Stomach smooth muscle (tissue), 2 donors: ENCODE data around the gene R3HDM4.
A peak's percentile ranks its signal among the peaks of the same experiment; 100 is the strongest.

Experiments
- H3K27ac ChIP-seq: one replicate; pipeline ENCODE4 v1.7.0; 2013; ENCODE audit warnings: mild to moderate bottlenecking, low read length, inconsistent platforms
- H3K27me3 ChIP-seq, 2 donors: one replicate each; pipeline ENCODE4 v1.7.0; 2013; ENCODE audit warnings: low read length in 2 of 2; ENCODE audit not compliant: insufficient read depth in 2 of 2, control insufficient read depth in 1 of 2
- H3K36me3 ChIP-seq, 2 donors: one replicate each; pipeline ENCODE4 v1.7.0; 2013; ENCODE audit warnings: low read length in 2 of 2; ENCODE audit not compliant: control insufficient read depth in 2 of 2, insufficient read depth in 2 of 2
- H3K4me1 ChIP-seq: one replicate; pipeline ENCODE4 v1.7.0; 2013; ENCODE audit warnings: low read length; ENCODE audit not compliant: control insufficient read depth, insufficient read depth
- H3K4me3 ChIP-seq, 2 donors: one replicate each; pipeline ENCODE4 v1.7.0; 2013; ENCODE audit warnings: low read length in 2 of 2
- H3K9ac ChIP-seq, 2 donors: one replicate each; pipeline ENCODE4 v1.7.0; 2013; ENCODE audit warnings: low read length in 2 of 2, mild to moderate bottlenecking in 1 of 2
- H3K9me3 ChIP-seq, 2 donors: one replicate each; pipeline ENCODE4 v1.7.0; 2013; ENCODE audit warnings: low read length in 2 of 2; ENCODE audit not compliant: control insufficient read depth in 2 of 2
- donor health status: healthy.
- donor health status: Pancreatic carcinoma.

R3HDM4 gene

DNA sequence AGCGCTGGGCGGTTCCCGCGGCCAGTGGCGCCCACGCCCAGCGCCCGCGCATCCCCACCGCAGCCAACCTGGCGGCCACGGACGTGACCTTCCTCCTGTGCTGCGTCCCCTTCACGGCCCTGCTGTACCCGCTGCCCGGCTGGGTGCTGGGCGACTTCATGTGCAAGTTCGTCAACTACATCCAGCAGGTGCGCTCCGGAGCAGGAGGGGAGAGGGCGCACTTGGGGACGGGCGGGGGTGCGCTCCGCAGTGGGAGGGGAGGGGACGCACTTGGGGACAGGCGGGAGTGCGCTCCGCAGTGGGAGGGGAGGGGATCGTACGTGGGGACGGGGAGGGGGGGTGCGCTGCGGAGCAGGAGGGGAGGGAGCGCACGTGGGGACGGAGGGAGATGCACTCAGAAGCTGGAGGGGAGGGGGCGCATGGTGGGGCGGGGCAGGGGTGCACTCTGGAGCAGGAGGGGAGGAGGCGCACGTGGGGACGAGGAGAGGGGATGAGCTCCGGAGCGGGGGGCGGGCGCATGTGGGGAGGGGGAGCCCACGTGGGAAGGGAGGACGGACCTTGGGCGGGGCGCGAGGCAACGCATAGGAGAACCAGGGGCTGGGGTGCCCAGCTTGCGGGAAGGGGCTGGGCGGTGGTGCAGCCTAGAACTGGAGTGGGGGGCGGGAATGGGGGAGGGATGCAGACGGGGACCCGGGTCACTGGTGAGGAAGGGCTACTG is 5.6 kb upstream of the R3HDM4 start:
- H3K4me1 ChIP-seq, result peaks cover 31% of the 10 kb centered on the region
- H3K36me3 ChIP-seq, result no peaks in the 10 kb centered on the region
- H3K9me3 ChIP-seq, result no peaks in the 10 kb centered on the region
- H3K27me3 ChIP-seq, result peaks cover 18 to 45% of the 10 kb centered on the region in 2 donors
- H3K27ac ChIP-seq, result no peak overlapping the region
- no peak overlapping the region for H3K9ac ChIP-seq
- H3K4me3 ChIP-seq, result no peak overlapping the region

DNA sequence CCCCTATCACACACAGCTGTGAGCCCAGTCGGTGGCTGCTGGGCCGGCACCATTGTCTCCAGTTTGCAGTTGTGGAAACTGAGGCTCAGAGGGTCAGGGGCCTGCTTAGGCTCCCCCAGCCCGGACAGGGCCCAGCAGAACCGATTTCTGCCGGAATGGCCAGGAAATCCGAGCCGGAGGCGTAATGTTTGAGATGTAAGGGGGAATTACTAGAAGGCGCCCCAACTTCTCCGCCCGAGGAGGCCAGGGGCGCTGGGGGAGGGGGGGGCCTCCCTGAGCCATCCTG is 5.1 kb upstream of the R3HDM4 start:
- H3K27ac ChIP-seq, result no peak overlapping the region
- H3K9me3 ChIP-seq, result no peaks in the 10 kb centered on the region
- no peaks in the 10 kb centered on the region for H3K36me3 ChIP-seq
- H3K9ac ChIP-seq, result no peak overlapping the region
- no peak overlapping the region for H3K4me3 ChIP-seq
- H3K4me1 ChIP-seq, result peaks cover 34% of the 10 kb centered on the region
- peaks cover 18 to 45% of the 10 kb centered on the region in 2 donors for H3K27me3 ChIP-seq

DNA sequence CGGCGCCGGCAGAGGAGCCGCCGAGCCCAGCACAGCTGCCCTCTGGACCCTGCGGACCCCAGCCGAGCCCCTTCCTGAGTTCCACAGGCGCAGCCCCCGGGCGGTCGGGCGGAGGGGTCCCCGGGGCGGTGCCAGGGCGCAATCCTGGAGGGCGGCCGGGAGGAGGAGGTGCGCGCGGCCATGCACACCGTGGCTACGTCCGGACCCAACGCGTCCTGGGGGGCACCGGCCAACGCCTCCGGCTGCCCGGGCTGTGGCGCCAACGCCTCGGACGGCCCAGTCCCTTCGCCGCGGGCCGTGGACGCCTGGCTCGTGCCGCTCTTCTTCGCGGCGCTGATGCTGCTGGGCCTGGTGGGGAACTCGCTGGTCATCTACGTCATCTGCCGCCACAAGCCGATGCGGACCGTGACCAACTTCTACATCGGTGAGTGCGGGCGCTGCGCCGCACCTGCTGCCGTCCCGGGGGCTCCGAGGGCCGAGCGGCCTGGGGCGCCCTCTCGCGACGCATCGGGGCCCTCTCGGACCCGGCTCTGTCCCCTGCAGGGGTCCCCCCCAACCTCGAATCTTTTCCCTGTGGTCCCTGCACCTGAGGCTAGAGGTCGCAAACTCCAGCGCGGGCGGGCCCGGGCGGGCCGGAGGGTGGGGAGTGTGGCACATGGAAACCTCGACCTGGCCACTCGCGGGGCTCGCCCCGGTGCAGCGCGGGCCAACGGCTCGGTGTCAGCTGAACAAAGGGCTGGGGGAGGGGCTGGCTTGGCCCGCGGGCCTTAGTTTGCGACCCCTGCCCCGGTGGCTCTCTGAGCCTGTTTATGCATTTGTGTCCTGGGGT is 4.5 kb upstream of the R3HDM4 start, which contains the start of gene KISS1R:
Gene KISS1R (plus strand): TSS at position 11 of the 829 bp plus-strand sequence. CDS start 170 bp downstream, at position 181.
- Histone ChIP-seq H3K4me3 (peak within 1 kb of the TSS; percentile 19 to 64), H3K36me3 (no peaks in the 10 kb centered on the region), H3K4me1 (peaks cover 34% of the 10 kb centered on the region), H3K27me3 (peaks cover 18 to 45% of the 10 kb centered on the region in 2 donors), H3K9me3 (no peaks in the 10 kb centered on the region), H3K27ac (no peak within 1 kb of the TSS), H3K9ac (no peak within 1 kb of the TSS)

DNA sequence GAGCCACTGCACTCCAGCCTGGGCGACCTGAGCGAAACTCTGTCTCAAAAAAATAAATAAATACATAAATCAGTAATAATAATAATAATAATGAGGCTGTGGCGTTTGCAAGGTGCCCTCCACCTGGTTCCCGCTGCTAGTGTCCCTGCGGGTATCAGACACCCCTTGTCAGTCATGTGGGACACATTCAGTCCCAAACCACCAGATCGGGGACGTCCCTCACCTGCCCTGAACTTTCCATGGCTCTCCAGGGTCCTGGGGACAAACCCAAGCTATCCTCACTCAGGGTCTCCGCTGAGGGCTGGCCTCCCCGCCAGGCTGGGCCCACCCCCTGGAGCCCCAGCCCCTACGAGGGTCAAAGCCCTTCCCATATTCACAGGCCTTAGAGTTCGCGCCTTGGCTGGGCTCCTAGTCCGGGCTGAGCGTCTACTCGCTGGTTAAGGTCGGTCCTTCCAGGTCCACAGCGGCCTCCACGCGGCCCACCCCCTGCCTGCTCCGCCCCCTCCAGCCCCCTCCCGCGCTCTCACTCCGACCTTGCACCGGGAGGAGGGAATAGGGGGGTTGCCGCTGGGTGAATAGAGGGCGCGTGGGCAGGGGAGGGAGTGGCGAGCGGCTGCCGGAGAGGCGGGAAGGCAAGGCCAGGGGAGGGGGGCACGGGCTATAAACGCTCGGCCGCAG is 3.8 kb upstream of the R3HDM4 start:
- Histone ChIP-seq H3K9ac (no peak overlapping the region), H3K27ac (no peak overlapping the region), H3K36me3 (no peaks in the 10 kb centered on the region), H3K9me3 (no peaks in the 10 kb centered on the region), H3K27me3 (peaks cover 18 to 45% of the 10 kb centered on the region in 2 donors), H3K4me1 (peaks cover 34% of the 10 kb centered on the region), H3K4me3 (peak overlapping the region in 1 of 2 donors; percentile 19)

DNA sequence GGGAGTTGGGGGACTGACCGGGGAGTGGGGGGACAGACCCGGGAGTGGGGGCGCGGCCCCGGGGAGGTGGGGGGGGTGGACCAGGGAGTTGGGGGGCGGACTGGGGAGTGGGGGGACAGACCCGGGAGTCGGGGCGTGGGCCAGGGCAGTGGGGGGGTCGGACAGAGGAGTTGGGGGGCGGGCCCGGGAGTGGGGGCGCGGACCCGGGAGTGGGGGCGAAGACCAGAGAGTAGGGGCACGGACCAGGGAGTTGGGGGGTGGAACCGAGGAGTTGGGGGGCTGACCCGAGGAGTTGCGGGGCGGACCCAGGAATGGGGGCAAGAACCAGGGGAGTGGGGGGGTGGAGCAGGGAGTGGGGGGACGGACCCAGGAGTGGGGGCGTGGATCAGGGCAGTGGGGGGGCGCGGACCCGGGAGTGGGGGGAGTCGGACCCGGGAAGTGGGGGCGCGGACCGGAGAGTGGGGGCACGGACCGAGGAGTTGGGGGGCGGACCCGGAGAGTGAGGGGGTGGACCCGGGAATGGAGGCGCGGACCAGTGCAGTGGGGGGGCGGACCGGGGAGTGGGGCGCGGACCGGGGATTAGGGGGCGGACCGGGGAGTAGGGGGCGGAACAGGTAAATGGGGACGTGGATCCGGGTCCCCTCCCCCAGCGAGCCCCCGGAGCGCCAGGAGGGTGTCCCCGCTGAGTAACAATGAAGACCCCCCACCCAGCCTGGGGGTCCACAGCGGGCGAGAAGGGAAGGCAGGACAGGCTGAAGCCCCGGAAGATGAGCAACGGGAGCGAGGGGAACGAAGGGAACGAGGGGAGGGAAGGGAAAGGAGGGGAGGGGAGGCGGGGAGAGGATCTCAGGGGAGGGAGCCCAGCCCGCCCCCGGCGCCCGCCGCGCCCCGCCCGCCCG is 589 bp downstream of the R3HDM4 start:
- no peaks in the 10 kb centered on the region for H3K36me3 ChIP-seq
- peaks cover 0 to 8% of the 10 kb centered on the region in 2 donors for H3K27me3 ChIP-seq
- peak overlapping the region; percentile 69 to 74 for H3K9ac ChIP-seq
- no peaks in the 10 kb centered on the region for H3K9me3 ChIP-seq
- peak overlapping the region; percentile 70 to 82 for H3K4me3 ChIP-seq
- H3K4me1 ChIP-seq, result peaks cover 9% of the 10 kb centered on the region
- no peak overlapping the region for H3K27ac ChIP-seq

DNA sequence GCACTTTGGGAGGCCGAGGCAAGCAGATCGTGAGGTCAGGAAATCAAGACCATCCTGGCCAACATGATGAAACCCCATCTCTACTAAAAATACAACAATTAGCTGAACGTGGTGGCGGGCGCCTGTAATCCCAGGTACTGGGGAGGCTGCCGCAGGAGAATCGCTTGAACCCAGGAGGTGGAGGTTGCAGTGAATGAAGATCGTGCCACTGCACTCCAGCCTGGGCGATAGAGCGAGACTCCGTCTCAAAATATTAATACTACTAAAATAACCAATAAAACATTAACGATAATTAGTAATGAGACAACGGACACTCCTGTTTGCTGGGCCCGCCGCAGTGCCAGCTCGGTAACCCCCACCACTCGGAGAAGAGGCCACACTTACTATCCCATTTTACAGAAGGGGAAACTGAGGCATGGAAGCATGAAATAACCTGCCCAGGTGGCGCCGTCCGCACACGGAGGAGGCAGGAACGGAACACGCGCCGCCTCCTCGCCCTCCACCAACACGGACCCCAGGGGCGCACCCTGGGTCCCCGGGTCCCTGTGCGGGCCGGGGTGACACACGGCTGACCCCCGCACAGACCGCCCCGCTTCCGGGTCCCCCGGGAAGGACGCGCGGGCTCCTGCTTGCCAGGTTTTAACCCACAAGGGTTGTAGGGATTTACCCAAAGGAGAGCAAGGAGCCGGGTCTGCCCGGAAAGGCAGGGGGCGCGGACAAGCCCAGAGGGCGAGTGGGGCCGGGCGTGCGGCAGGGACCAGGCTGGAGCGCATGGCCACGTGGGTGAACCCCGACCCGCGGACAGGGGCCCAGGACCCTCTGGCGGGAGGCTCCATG is 1.6 kb downstream of the R3HDM4 start:
- Histone ChIP-seq H3K27ac (no peak overlapping the region), H3K36me3 (no peaks in the 10 kb centered on the region), H3K9me3 (no peaks in the 10 kb centered on the region), H3K27me3 (no peaks in the 10 kb centered on the region), H3K9ac (no peak overlapping the region), H3K4me3 (no peak overlapping the region), H3K4me1 (peaks cover 5% of the 10 kb centered on the region)

DNA sequence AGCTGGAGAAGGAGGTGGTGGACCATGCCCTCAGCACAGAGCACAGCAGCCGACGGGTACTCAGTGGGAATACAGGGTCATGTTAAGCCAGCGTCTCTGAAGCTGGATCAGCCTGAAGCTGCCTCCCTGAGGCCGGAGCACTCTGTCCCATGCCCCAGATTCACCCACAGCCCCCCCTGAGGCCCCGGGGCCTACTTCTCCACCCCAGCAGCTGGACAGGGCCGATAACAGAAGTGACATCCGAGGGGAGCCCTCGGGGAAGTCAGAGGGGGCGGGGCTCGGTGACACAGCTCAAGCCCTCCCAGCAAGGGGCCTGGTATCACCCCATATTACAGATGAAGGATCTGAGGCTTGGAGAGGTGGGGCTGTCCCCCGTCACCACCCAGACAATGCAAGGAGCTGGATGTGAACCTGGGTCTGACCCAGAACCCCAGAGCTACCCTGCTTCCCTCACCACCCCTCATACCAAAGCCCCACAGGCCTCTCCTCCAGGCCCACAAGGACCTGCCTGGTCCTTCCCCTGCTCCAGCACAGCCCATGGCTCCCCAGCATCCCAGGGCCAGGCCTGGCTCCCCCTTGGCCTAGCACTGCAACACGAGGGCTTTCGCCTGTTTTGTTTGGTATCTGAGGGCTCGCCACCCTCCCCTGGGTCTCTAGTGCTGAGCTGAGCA is 5.7 kb downstream of the R3HDM4 start:
- no peak overlapping the region for H3K4me3 ChIP-seq
- no peaks in the 10 kb centered on the region for H3K27me3 ChIP-seq
- H3K9me3 ChIP-seq, result no peaks in the 10 kb centered on the region
- H3K4me1 ChIP-seq, result no peaks in the 10 kb centered on the region
- no peak overlapping the region for H3K9ac ChIP-seq
- peaks cover 0 to 2% of the 10 kb centered on the region in 2 donors for H3K36me3 ChIP-seq
- no peak overlapping the region for H3K27ac ChIP-seq

DNA sequence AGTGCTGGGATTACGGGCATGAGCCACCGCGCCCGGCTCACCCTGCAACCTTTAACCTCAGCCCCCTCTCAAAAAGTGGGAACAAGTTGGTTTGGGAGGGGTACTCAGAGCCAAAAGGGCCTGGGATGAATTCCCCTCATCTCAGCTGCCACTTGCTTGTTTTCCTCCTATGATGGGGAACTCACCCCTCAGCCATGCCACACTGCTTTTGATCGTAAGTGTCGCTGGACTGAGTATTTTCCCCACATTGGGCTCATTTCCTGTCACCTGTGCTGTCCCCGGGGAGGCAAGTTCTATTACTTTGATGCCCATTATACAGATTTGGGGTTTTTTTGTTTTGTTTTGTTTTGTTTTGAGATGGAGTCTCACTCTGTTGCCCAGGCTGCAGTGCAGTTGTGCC is 6.5 kb downstream of the R3HDM4 start:
- no peak overlapping the region for H3K9ac ChIP-seq
- H3K27me3 ChIP-seq, result no peaks in the 10 kb centered on the region
- H3K9me3 ChIP-seq, result no peaks in the 10 kb centered on the region
- peaks cover 0 to 2% of the 10 kb centered on the region in 2 donors for H3K36me3 ChIP-seq
- H3K4me3 ChIP-seq, result no peak overlapping the region
- H3K27ac ChIP-seq, result no peak overlapping the region
- H3K4me1 ChIP-seq, result no peaks in the 10 kb centered on the region

DNA sequence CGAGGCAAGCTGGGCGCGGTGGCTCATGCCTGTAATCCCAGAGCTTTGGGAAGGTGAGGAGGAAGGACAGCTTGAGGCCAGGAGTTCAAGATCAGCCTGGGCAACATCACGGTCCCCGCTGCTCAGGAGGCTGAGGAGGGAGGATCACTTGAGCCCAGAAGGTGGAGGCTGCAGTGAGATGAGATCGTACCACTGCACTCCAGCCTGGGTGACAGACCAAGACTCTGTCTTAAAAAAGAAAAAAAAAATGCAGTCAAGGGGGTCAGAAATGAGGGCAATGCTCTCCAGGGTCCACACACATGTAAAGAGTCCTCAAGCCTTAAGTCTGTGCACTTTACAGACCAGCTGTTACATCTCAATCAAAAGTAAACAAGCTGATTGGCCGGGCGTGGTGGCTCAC is 8.5 kb downstream of the R3HDM4 start:
- Histone ChIP-seq H3K9ac (no peak overlapping the region), H3K4me3 (no peak overlapping the region), H3K4me1 (no peaks in the 10 kb centered on the region), H3K9me3 (no peaks in the 10 kb centered on the region), H3K27me3 (no peaks in the 10 kb centered on the region), H3K36me3 (peaks cover 0 to 2% of the 10 kb centered on the region in 2 donors), H3K27ac (no peak overlapping the region)
